Measurements from ENCODE around the gene EXOSC7.

The EXOSC7 gene

DNA sequence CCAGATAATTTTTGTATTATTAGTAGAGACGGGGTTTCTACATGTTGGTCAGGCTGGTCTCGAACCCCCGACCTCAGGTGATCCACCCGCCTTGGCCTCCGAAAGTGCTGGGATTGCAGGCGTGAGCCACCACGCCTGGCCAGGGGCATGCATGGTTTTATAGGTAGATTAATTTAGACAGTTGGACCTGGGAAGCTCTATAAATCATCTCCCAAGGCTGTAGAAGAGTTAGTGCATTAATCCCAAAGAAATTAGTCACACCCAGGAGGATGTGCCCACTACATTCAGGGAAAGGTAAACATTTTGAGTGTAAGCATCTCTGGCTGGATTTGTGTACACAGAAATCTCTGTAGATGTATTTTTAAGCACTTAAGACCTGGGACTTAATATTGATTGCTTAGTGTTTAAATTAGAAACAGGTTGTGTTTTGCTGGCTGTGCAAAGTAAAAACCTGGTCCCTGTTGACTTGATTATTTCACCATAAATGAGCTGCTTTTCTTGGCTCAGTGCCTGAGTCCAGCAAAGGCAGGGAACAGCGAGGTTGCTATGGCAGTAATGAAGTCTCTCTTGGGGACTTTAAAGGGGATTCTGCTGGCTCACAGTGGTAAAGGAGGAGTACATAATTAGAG lies 19.2 kb downstream of the EXOSC7 start:
- POLR2A ChIA-PET (ENCODE audit: low non-redundant PET) = no interaction called here
- TF ChIP-seq, protein P1, sequence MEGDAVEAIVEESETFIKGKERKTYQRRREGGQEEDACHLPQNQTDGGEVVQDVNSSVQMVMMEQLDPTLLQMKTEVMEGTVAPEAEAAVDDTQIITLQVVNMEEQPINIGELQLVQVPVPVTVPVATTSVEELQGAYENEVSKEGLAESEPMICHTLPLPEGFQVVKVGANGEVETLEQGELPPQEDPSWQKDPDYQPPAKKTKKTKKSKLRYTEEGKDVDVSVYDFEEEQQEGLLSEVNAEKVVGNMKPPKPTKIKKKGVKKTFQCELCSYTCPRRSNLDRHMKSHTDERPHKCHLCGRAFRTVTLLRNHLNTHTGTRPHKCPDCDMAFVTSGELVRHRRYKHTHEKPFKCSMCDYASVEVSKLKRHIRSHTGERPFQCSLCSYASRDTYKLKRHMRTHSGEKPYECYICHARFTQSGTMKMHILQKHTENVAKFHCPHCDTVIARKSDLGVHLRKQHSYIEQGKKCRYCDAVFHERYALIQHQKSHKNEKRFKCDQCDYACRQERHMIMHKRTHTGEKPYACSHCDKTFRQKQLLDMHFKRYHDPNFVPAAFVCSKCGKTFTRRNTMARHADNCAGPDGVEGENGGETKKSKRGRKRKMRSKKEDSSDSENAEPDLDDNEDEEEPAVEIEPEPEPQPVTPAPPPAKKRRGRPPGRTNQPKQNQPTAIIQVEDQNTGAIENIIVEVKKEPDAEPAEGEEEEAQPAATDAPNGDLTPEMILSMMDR (conservative IDR thresholded peaks at IDR 0.05; ENCODE audit: low read depth) = no peak
- CTCF ChIA-PET = interaction anchor here (0.7 kb wide), 1 partner anchor 692 kb away, joined by 3 read pairs; no protein-coding TSS in a partner anchor

DNA sequence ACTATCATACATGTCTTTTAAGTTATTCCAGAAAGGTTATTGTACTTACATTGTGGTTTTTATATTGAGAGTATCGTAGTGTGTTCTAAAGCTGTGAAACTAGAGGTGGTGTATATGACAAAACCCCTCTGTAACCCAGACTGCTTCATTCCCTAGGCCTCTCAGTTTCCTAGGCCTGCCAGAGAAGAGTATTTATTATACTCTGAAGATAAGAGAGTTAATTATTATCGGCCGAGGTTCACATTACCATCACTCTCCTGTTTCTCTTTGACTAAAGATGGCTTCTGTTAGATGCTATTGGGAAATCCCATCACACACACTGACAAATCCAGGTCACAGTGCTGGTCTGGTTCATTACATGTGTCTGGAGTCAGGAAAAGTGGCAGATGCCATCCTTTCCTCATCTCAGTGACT lies 20.5 kb downstream of the EXOSC7 start:
- H3K27ac ChIP-seq = no peak overlapping the region
- DNase-seq (ENCODE audit: low spot score) = no peak
- ChIA-PET POLR2A (ENCODE audit: low non-redundant PET) (no interaction called here), CTCF (no interaction called here)
- TF ChIP-seq, protein P1 (conservative IDR thresholded peaks at IDR 0.05; ENCODE audit: low read depth) = no peak

More for the DNA sequence above, 19.2 kb downstream of the EXOSC7 start:
- no peak for DNase-seq (ENCODE audit: low spot score)
- H3K27ac ChIP-seq = peak overlapping the region; percentile 44

DNA sequence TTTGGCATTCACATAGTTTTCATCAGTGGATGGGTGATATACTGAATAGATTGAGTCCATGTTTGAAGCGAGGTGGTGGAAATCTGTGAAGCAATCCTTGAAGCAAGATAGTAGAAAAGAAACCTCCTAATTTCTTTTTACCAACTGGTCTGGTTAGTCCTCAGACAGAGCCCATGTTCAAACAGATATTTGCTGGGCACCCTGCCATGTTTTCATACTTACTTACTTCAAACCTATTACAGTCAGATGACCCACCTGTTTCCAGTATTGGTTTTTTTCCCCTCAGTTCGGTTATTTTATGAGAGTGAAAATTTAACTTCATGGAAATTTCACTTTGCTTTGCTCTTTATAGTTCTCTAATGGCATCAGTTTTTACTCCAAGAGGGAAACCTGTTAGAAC lies 23.7 kb downstream of the EXOSC7 start:
- H3K27ac ChIP-seq = no peak overlapping the region
- ChIA-PET CTCF (no interaction called here), POLR2A (ENCODE audit: low non-redundant PET) (no interaction called here)
- no peak for DNase-seq (ENCODE audit: low spot score)
- TF ChIP-seq, protein P1 (conservative IDR thresholded peaks at IDR 0.05; ENCODE audit: low read depth) = no peak

DNA sequence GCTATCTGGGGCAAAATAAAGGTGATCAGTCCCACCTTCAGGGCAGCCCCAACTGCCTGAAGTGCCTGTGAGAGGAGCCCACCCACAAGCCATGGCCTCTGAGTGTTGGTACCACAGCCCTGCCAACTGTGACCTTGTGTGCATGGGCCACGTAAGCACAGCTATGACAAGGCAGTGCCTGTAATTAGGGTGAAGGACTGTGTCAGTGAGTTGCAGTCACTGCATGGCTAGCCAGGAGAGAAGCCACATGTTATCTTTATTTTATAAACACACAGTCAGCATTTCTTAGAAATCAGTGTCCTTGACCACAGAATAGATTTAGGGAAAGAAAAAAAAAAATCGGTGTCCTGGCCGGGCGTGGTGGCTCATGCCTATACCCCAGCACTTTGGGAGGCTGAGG lies 24.8 kb downstream of the EXOSC7 start:
- DNase-seq (ENCODE audit: low spot score) = no peak
- TF ChIP-seq, protein P1 (conservative IDR thresholded peaks at IDR 0.05; ENCODE audit: low read depth) = no peak
- H3K27ac ChIP-seq = no peak overlapping the region
- ChIA-PET CTCF (interaction anchor here (1.0 kb wide), 1 partner anchor 10 kb away, joined by 3 read pairs; no protein-coding TSS in a partner anchor), POLR2A (ENCODE audit: low non-redundant PET) (no interaction called here)

DNA sequence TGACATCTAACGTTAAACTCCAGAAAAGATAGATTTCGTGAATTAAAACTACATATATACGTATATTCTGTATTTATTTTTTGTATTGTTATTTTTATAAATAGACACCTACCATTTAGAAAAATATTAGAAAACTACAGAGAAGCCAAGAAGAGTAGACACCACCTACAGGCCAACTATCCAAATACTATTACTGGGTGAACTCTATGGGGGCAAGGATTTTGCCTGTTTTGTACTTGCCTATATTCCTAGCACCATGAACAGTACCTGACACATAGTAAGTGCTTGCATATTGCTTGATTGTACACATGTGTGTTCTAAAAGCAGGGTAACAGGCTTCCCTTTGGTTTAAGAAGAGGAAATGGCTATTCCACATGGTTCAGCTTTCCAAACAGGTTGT lies 25.7 kb downstream of the EXOSC7 start:
- no peak for DNase-seq (ENCODE audit: low spot score)
- TF ChIP-seq, protein P1 (conservative IDR thresholded peaks at IDR 0.05; ENCODE audit: low read depth) = no peak
- CTCF ChIA-PET = interaction anchor here (0.6 to 1.0 kb wide), 2 partner anchors 9 to 630 kb away, joined by 3 to 8 read pairs; no protein-coding TSS in a partner anchor
- H3K27ac ChIP-seq = no peak overlapping the region
- POLR2A ChIA-PET (ENCODE audit: low non-redundant PET) = no interaction called here

DNA sequence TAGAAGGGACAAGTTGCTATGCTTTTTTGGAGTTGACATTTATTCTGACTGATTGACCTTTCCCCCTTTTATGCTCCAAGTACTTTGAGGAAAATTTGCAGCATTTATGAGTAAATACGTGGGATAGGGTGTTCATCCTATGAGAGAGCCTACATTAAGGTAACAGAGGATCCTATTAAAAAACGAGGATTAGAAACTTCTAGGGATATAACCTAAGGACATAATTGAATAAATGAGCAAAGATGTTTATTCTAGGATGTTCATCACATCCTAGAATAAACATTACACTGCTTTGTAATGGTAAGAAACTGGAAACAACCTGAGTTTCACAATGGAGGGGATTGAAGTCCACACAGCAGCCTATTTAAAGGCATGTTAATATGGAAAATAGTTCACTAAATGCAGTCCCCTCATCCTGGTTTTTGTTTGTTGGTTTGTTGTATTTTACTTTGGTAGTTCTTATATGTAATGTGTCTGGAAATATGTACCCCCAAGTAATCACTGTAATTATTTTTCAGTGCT lies 26.2 kb downstream of the EXOSC7 start:
- no peak for DNase-seq (ENCODE audit: low spot score)
- ChIA-PET CTCF (interaction anchor here (0.6 to 1.1 kb wide), 2 partner anchors 9 to 631 kb away, joined by 3 to 8 read pairs; no protein-coding TSS in a partner anchor), POLR2A (ENCODE audit: low non-redundant PET) (no interaction called here)
- H3K27ac ChIP-seq = no peak overlapping the region
- TF ChIP-seq, protein P1 (conservative IDR thresholded peaks at IDR 0.05; ENCODE audit: low read depth) = no peak

Data from RWPE1 (cell line).